ENCODE measurements around the gene SNX13. TPM values are rescaled to one million over a fixed set of nuclear protein-coding genes. Genes with fewer than 3 reads are reported as not detected.

Gene SNX13
- total RNA-seq, 1 experiment from 2014 or later: 59.7 TPM

DNA sequence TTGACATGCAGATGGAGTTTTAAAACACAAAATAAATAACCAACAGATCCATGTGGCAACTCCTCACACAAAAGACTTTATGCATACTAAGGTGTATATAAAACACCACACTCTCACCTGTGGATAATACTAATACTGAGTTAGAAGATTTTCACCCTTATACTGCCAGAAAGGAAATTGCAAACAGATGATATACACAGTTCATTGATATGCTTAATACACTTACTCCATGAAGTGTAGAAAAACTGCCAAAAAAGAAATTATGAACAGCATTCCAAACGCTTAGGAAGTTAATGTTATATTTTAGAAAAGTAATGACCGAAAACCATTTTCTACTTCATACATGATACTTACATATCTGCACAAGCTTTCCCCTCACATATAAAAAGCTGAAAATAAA lies 17.6 kb upstream of the SNX13 start:
- Histone ChIP-seq H3K27ac (ENCODE audit: low read length) (no peak overlapping the region), H3K4me2 (ENCODE audit: low read depth, low read length, poor library complexity, severe bottlenecking) (no peak overlapping the region), H3K27me3 (ENCODE audit: low read length) (no peaks in the 10 kb centered on the region), H3K79me2 (ENCODE audit: low read length) (no peaks in the 10 kb centered on the region), H3K9me2 (replicated peaks; ENCODE audit: insufficient read depth, low read length) (no peaks in the 10 kb centered on the region), H3K9me3 (ENCODE audit: low read length) (no peaks in the 10 kb centered on the region), H3K4me1 (ENCODE audit: low read length) (no peaks in the 10 kb centered on the region), H2AFZ (ENCODE audit: low read length) (no peak overlapping the region), H3K9ac (ENCODE audit: low read length) (no peak overlapping the region), H3K36me3 (ENCODE audit: insufficient read depth, low read length) (no peaks in the 10 kb centered on the region), H4K20me1 (ENCODE audit: insufficient read depth, low read depth, low read length) (no peaks in the 10 kb centered on the region), H3K4me3 (ENCODE audit: low read length) (no peak overlapping the region)
- no peak for DNase-seq

DNA sequence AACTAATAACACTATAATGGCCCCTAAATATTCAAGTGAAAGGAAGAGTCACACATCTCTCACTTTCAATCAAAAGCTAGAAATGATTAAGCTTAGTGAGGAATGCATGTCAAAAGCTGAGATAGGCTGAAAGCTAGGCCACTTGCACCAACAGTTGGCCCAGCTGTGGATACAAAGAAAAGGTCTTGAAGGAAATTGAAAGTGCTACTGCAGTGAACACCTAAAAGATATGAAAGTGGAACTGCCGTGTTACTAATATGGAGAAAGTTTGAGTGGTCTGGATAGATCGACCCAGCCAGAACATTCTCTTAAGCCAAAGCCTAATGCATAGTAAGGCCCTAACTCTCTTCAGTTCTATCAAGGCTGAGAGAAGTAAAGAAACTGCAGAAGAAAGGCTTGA lies 12.1 kb upstream of the SNX13 start:
- Histone ChIP-seq H3K4me3 (ENCODE audit: low read length) (no peak overlapping the region), H3K9me3 (ENCODE audit: low read length) (no peaks in the 10 kb centered on the region), H3K4me1 (ENCODE audit: low read length) (peaks cover 6% of the 10 kb centered on the region), H3K27me3 (ENCODE audit: low read length) (no peaks in the 10 kb centered on the region), H2AFZ (ENCODE audit: low read length) (no peak overlapping the region), H3K4me2 (ENCODE audit: low read depth, low read length, poor library complexity, severe bottlenecking) (no peak overlapping the region), H3K9ac (ENCODE audit: low read length) (no peak overlapping the region), H3K79me2 (ENCODE audit: low read length) (no peaks in the 10 kb centered on the region), H3K9me2 (replicated peaks; ENCODE audit: insufficient read depth, low read length) (no peaks in the 10 kb centered on the region), H4K20me1 (ENCODE audit: insufficient read depth, low read depth, low read length) (no peaks in the 10 kb centered on the region), H3K27ac (ENCODE audit: low read length) (no peak overlapping the region), H3K36me3 (ENCODE audit: insufficient read depth, low read length) (no peaks in the 10 kb centered on the region)
- no peak for DNase-seq

DNA sequence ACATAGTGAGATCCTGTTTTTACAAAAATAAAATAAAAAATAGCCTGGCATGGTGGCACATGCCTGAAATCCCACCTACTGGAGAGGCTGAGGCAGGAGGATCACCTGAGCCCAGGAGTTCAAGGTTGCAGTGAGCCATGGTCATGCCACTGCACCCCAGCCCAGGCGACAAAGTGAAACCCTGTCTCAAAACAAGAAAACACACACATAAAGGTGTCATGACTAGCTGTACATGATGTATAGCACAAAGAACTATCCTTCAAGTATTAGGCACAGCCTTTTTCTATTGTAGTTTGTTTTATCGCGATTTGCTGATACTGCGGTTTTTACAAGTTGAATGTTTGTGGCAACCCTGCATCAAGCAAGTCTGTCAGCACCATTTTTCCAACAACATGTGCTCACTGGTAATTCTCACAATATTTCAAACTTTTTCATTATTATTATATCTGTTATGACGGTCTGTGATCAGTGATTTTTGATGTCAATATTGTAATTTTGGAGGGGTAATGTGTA lies 11.5 kb upstream of the SNX13 start:
- no peak overlapping the region for H2AFZ ChIP-seq (ENCODE audit: low read length)
- no peak overlapping the region for H3K4me2 ChIP-seq (ENCODE audit: low read depth, low read length, poor library complexity, severe bottlenecking)
- H4K20me1 ChIP-seq (ENCODE audit: insufficient read depth, low read depth, low read length): no peaks in the 10 kb centered on the region

DNA sequence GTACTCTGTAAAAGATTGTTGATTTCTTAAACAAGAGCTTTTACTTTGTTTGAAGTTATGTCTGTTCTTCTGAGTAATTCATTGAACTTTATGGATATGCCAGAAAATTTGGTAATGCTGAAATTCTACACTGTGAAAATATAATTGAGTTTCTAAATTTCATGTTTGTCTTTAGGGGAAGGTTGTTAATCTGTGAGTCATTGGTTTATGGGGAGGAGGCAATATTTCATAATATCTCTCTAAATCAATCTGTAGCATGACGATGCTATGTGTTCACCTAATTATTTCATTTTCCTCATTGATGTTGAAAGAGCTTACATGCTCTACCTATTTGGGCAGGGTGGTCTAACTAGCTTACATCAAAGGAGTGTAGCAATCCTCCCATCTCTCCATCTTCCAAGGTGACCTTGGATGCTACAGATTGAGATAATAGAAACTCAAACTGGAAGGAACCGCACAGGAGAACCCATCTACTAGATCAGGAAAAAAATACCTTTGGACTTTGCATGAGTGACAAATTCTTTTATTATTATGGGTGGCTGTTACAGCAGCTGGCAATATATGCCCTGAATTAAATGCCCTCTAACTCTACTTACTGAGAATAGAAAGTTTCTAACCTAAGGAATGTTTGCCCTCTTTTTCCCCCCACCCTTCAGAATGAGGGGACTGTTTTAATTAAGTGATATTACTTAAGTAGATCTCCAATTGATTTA lies 8.4 kb upstream of the SNX13 start:
- Histone ChIP-seq H3K27me3 (ENCODE audit: low read length) (no peaks in the 10 kb centered on the region), H2AFZ (ENCODE audit: low read length) (no peak overlapping the region), H3K9me3 (ENCODE audit: low read length) (no peaks in the 10 kb centered on the region), H3K36me3 (ENCODE audit: insufficient read depth, low read length) (no peaks in the 10 kb centered on the region), H3K4me2 (ENCODE audit: low read depth, low read length, poor library complexity, severe bottlenecking) (no peak overlapping the region), H3K79me2 (ENCODE audit: low read length) (no peaks in the 10 kb centered on the region), H3K27ac (ENCODE audit: low read length) (no peak overlapping the region), H3K9ac (ENCODE audit: low read length) (no peak overlapping the region), H4K20me1 (ENCODE audit: insufficient read depth, low read depth, low read length) (no peaks in the 10 kb centered on the region), H3K4me3 (ENCODE audit: low read length) (no peak overlapping the region), H3K9me2 (replicated peaks; ENCODE audit: insufficient read depth, low read length) (no peaks in the 10 kb centered on the region), H3K4me1 (ENCODE audit: low read length) (peaks cover 38% of the 10 kb centered on the region)
- no peak for DNase-seq

More for the DNA sequence above, 11.5 kb upstream of the SNX13 start:
- H3K9me2 ChIP-seq (replicated peaks; ENCODE audit: insufficient read depth, low read length): no peaks in the 10 kb centered on the region
- H3K9ac ChIP-seq (ENCODE audit: low read length): no peak overlapping the region
- H3K9me3 ChIP-seq (ENCODE audit: low read length): no peaks in the 10 kb centered on the region
- H3K27me3 ChIP-seq (ENCODE audit: low read length): no peaks in the 10 kb centered on the region
- no peak overlapping the region for H3K27ac ChIP-seq (ENCODE audit: low read length)
- H3K4me1 ChIP-seq (ENCODE audit: low read length): peaks cover 12% of the 10 kb centered on the region
- no peaks in the 10 kb centered on the region for H3K36me3 ChIP-seq (ENCODE audit: insufficient read depth, low read length)
- no peak overlapping the region for H3K4me3 ChIP-seq (ENCODE audit: low read length)
- H3K79me2 ChIP-seq (ENCODE audit: low read length): no peaks in the 10 kb centered on the region
- no peak for DNase-seq

DNA sequence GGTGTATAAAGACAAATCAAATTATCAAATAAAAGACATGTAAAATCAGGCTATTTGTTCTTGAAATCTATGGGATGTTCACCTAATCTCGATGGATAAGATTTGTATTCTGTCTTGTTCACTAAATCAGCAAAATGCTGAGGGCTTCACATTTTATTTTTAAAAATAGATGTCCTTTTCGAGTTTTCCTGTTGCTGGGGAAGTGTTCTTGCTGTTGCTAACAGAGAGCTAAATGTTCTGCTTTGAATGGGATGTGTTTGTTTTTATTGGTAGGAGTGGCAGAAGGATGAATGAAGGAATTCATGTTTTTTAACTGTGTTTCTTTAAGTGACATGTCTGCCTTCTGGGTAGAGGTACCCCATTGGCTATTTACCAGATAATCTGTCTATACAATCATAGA lies 7.3 kb upstream of the SNX13 start:
- Histone ChIP-seq H3K4me1 (ENCODE audit: low read length) (peaks cover 38% of the 10 kb centered on the region), H4K20me1 (ENCODE audit: insufficient read depth, low read depth, low read length) (no peaks in the 10 kb centered on the region), H3K9me3 (ENCODE audit: low read length) (no peaks in the 10 kb centered on the region), H3K4me3 (ENCODE audit: low read length) (no peak overlapping the region), H3K79me2 (ENCODE audit: low read length) (no peaks in the 10 kb centered on the region), H3K9ac (ENCODE audit: low read length) (no peak overlapping the region), H3K27me3 (ENCODE audit: low read length) (no peaks in the 10 kb centered on the region), H3K4me2 (ENCODE audit: low read depth, low read length, poor library complexity, severe bottlenecking) (peak overlapping the region; percentile 11), H3K9me2 (replicated peaks; ENCODE audit: insufficient read depth, low read length) (no peaks in the 10 kb centered on the region), H3K27ac (ENCODE audit: low read length) (no peak overlapping the region), H3K36me3 (ENCODE audit: insufficient read depth, low read length) (no peaks in the 10 kb centered on the region), H2AFZ (ENCODE audit: low read length) (no peak overlapping the region)
- no peak for DNase-seq

DNA sequence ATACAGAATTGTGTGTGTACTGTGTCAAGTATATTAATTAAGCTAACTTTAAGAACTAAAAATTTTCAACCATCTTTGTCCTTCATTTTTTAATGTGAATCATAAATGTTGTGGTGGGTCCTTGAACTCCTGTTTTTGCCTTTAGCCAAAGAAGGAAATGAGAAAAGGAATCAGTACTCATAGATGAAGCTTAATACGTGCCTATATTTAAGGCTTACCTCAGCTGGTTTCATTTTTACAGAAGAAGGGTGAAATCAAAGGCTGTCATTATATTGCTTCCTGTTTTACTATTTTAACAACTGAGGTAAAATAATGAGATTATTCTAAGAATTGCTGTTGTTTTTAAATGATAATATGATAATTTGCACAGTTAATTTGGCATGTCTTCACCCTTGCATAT lies 6.3 kb upstream of the SNX13 start:
- H3K27ac ChIP-seq (ENCODE audit: low read length): peak overlapping the region; percentile 35; the same call in 1 of the 2 replicates
- no peak overlapping the region for H3K4me3 ChIP-seq (ENCODE audit: low read length)
- H3K4me1 ChIP-seq (ENCODE audit: low read length): peaks cover 43% of the 10 kb centered on the region
- no peaks in the 10 kb centered on the region for H3K9me3 ChIP-seq (ENCODE audit: low read length)
- H3K27me3 ChIP-seq (ENCODE audit: low read length): no peaks in the 10 kb centered on the region
- peak overlapping the region; percentile 71 for H3K4me2 ChIP-seq (ENCODE audit: low read depth, low read length, poor library complexity, severe bottlenecking)
- peak; percentile 66 for DNase-seq
- H3K9me2 ChIP-seq (replicated peaks; ENCODE audit: insufficient read depth, low read length): no peaks in the 10 kb centered on the region
- H3K79me2 ChIP-seq (ENCODE audit: low read length): peaks cover 2% of the 10 kb centered on the region
- H3K36me3 ChIP-seq (ENCODE audit: insufficient read depth, low read length): no peaks in the 10 kb centered on the region
- H3K9ac ChIP-seq (ENCODE audit: low read length): no peak overlapping the region; the same call in 1 of the 2 replicates
- H2AFZ ChIP-seq (ENCODE audit: low read length): no peak overlapping the region
- no peaks in the 10 kb centered on the region for H4K20me1 ChIP-seq (ENCODE audit: insufficient read depth, low read depth, low read length)

DNA sequence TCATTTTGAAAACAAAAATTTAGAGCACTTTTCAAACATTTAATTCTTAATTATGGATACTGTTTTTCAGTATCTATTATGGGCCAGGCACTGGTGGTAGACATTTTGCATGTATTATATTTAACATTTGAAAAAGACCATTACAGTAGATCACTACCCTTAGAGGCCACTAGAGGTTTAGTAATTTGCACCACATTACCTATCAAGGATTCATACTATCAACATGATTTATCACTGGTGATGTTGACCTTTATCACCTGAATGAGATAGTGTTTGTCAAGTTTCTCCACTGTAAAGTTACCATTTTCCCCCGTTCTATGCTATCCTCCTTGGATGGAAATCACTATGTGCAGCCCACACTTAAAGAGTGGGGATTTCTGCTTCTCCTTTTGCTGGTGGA lies 4.4 kb upstream of the SNX13 start:
- Histone ChIP-seq H3K36me3 (ENCODE audit: insufficient read depth, low read length) (no peaks in the 10 kb centered on the region), H3K4me1 (ENCODE audit: low read length) (peaks cover 49% of the 10 kb centered on the region), H3K9me3 (ENCODE audit: low read length) (no peaks in the 10 kb centered on the region), H3K27ac (ENCODE audit: low read length) (no peak overlapping the region), H3K27me3 (ENCODE audit: low read length) (no peaks in the 10 kb centered on the region), H3K9me2 (replicated peaks; ENCODE audit: insufficient read depth, low read length) (no peaks in the 10 kb centered on the region), H3K4me3 (ENCODE audit: low read length) (no peak overlapping the region), H3K4me2 (ENCODE audit: low read depth, low read length, poor library complexity, severe bottlenecking) (no peak overlapping the region), H3K9ac (ENCODE audit: low read length) (no peak overlapping the region), H3K79me2 (ENCODE audit: low read length) (peaks cover 12% of the 10 kb centered on the region), H4K20me1 (ENCODE audit: insufficient read depth, low read depth, low read length) (no peaks in the 10 kb centered on the region), H2AFZ (ENCODE audit: low read length) (no peak overlapping the region)
- no peak for DNase-seq

DNA sequence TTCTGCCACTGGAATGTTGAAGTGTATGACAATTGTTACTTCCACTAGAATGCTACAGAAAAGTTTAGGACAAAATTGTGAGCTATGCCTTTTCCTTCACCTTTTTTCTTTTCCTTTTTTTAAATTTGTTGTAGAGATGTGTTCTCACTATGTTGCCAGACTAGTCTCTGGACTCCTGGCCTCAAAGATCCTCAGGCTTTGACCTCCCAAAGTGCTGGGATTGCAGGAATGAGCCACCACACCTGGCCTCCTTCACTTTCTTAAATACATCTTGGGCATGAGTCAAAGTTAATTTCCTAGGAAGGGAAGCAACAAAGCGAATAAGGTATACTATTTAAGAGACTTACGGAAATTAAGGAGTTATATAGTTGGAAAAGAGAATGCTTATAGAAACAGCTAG lies 2.7 kb upstream of the SNX13 start:
- H3K27me3 ChIP-seq (ENCODE audit: low read length): no peaks in the 10 kb centered on the region
- no peaks in the 10 kb centered on the region for H3K9me3 ChIP-seq (ENCODE audit: low read length)
- H3K27ac ChIP-seq (ENCODE audit: low read length): no peak overlapping the region
- H3K36me3 ChIP-seq (ENCODE audit: insufficient read depth, low read length): no peaks in the 10 kb centered on the region
- no peak overlapping the region for H2AFZ ChIP-seq (ENCODE audit: low read length)
- H3K4me3 ChIP-seq (ENCODE audit: low read length): no peak overlapping the region
- peaks cover 24% of the 10 kb centered on the region for H3K79me2 ChIP-seq (ENCODE audit: low read length)
- no peaks in the 10 kb centered on the region for H3K9me2 ChIP-seq (replicated peaks; ENCODE audit: insufficient read depth, low read length)
- H3K4me1 ChIP-seq (ENCODE audit: low read length): peaks cover 52% of the 10 kb centered on the region
- no peaks in the 10 kb centered on the region for H4K20me1 ChIP-seq (ENCODE audit: insufficient read depth, low read depth, low read length)
- DNase-seq: no peak
- H3K9ac ChIP-seq (ENCODE audit: low read length): no peak overlapping the region
- no peak overlapping the region for H3K4me2 ChIP-seq (ENCODE audit: low read depth, low read length, poor library complexity, severe bottlenecking)
